NCI-H2107 treated with DMSO at 0.1 percent for 48 hours (cell line): ENCODE results near the gene TMEM231.
"Not testable (repeated sequence)": the region's sequence is repeated elsewhere in the genome, so short reads cannot be mapped to it uniquely, and the experiment has no call there.

Experiments used
- DNase-seq: peaks from one replicate; lab custom pipeline; 2025; ENCODE audit not compliant: unreplicated experiment; lab: John Stamatoyannopoulos, UW

Gene TMEM231

DNA sequence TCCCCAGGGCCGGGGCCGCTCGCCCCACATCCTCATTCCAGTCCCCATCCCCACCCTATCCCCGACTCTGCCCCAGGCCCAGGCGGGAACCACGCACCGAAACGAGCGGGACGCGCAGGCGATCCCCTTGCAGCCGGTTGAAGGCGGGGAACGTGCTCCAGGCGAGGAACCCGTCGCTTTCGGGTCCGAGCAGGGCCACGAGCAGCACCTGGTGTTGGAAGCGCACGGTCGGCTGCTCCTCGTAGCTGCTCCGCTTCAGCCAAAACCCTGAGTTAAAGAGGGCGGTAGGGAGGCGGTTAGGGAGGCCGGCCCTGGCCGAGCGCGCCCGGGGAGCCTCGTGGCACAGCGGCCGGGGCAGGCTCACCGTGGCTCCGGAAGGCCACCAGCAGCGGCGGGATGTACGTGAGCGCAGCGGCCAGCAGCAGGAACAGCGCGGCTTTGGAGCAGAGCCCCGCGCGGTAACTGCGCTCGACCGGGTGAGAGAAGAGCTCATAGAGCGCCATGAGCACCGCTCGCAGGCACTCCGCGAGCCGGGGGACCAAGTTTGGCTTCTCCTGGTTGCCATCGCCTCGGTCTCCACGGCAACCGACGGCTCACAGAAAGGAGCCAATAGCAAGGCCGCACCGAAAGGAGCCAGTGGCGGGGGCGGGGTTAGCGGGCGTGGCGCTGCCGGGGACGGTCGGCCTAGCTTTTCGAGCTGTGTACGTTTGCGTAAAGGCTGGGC, at the start of gene TMEM231:
Gene TMEM231, minus strand, starts transcription at position 546 of the 724 bp plus-strand sequence. Its CDS starts 43 bp downstream, at position 503.
- peak; percentile 77 for DNase-seq

DNA sequence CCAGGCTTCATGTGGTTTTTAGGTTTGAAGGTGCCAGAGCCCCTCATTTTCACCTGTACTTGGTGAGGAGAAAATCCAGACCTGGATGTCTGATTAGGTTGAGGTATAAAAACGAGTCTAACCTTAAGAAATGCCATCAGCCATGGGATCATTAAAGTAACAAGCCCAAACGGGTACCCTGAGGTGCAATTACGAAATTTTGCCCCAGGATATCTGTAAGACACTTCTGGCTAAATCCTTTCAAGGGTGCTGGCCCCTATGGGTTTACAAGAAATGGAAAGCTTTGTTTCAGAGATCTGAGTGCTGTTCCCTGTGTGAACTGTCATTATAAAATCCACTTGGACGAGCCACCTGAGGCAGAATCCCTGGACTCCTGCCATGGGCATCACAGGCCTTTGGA, 47.2 kb upstream of the TMEM231 start:
- no peak for DNase-seq

- DNase-seq = no peak
Observed at GRCh38 chr16:75599452-75600277, 43.6 kb upstream of the TMEM231 start.

GRCh38 chr16:75593825-75594820, 38.1 kb upstream of the TMEM231 start:
- DNase-seq = peak; percentile 79

- DNase-seq = no peak
Observed at GRCh38 chr16:75593308-75593707, 37.3 kb upstream of the TMEM231 start.

- not testable (repeated sequence) for DNase-seq
Observed at GRCh38 chr16:75591927-75592326, 35.9 kb upstream of the TMEM231 start.

GRCh38 chr16:75590920-75591843, 35.1 kb upstream of the TMEM231 start:
- no peak for DNase-seq

DNA sequence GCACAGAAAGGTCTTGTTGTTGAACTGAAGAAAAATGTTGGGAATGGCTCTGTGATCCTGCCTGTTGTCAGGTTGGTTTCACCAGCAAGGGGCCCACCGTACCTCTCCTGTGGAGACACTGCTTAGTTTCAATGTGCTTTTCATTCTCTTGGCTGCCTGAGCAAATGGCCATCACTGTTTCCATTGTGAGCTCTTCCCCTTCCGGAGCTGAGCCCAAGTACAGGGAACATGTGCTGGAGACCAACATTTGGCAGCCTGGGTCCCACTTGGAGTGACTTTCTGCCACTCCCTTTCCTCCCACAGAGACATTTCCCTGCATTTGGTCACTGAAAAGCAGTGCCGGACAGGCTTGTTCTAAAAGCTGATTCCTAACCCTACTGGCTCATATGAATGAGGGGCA, 33.3 kb upstream of the TMEM231 start:
- DNase-seq = no peak

GRCh38 chr16:75588716-75589115, 32.7 kb upstream of the TMEM231 start:
- DNase-seq = no peak

- DNase-seq = no peak
Observed at GRCh38 chr16:75584108-75584507, 28.1 kb upstream of the TMEM231 start.

DNA sequence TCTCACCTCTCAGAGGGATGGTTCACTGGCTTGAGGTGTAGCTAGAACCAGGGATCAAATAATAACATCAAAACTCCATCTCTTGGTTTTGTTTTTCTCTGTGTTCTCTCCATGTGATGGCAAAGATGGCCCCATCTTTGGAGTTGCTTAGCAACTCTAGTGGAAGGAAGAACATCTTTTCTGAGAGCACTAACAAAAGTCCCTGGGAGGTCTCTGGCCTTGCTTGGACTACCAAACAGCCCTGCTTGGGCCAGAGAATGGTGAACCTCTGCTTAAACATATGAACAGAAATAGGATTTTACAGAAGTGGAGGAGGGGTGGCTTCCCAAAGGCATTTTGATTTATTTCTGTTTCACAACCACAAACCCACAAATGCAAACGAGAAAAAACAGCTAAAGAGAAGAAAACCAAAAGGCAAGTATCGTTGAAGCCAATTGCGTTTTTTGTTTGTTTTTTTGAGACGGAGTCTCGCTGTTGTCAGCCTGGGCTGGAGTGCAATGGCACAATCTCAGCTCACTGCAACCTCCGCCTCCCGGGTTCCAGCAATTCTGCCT, 23.3 kb upstream of the TMEM231 start:
- no peak for DNase-seq

GRCh38 chr16:75578725-75579124, 22.7 kb upstream of the TMEM231 start:
- no peak for DNase-seq

DNA sequence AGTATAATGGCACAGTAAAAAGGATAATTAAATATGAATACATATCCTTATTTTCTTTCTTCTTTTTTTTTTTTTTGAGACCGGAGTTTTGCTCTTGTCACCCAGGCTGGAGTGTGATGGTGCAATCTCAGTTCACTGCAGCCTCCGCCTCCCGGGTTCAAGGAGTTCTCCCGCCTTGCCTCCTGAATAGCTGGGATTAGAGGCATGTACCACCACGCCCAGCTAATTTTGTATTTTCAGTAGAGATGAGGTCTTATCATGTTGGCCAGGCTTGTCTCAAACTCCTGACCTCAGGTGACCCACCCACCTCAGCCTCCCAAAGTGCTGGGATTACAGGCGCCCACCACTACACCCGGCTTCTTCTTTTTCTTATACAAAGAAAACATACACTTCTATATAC, 22.2 kb upstream of the TMEM231 start:
- DNase-seq = no peak

DNA sequence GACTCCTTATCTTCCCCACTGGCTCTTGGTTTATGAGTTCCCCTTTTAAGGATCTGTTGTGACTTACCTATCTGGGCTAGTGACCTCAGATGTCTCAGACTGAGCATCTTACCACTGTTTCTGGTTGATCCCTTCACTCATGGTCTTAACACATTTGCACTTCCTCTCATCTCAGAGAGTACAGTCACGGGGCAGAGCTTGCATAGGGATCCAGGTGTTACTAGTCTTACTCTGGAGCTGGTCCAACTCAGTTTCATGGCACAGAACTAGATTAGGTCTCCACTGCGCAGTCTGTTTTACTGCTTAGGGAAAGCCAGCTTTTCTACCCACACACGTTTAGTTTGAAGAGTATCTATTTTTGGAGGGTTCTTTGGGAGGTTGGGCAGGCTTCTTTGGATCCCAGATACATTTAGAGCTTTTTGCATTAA, 20.3 kb upstream of the TMEM231 start:
- DNase-seq = no peak

DNA sequence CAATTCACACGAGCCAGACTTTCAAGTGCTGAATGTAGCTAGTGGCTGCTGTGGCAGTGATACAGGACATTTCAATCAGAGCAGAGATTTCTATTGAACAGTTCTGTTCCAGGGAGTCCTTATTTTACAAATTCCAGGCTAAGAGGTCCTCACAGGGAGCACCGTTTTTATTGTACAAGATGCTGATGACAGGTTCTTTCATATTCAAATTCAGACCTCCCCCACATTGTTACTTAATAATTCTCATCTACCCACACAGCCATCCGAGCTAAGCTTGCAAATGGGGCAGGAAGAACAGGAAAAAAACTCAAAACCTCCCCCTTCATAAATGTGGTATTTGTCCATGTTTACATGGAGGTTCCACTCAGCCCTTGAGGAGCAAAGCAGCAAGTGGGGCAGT, 19.9 kb upstream of the TMEM231 start:
- no peak for DNase-seq

DNA sequence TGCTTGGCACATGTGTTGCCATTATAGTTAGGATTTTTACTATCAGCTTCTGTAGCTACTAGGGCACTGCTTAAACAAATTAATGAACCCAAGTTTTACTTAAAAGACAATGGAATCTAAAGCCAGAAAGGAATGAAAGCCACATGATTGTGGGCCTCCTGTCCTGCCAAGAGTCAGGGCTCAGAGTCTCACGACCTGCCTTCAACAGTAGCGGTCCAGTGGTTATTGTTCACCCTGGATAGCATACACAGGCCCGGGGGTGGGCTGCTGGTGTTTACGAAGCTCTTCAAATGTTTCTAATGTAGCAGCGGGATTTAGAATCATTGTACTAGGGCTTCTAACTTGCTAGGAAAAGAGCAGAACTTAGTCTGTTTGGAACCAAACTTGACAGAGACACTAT, 17.9 kb upstream of the TMEM231 start:
- DNase-seq = no peak

- DNase-seq = no peak
Observed at GRCh38 chr16:75572864-75573542, 17.0 kb upstream of the TMEM231 start.

DNA sequence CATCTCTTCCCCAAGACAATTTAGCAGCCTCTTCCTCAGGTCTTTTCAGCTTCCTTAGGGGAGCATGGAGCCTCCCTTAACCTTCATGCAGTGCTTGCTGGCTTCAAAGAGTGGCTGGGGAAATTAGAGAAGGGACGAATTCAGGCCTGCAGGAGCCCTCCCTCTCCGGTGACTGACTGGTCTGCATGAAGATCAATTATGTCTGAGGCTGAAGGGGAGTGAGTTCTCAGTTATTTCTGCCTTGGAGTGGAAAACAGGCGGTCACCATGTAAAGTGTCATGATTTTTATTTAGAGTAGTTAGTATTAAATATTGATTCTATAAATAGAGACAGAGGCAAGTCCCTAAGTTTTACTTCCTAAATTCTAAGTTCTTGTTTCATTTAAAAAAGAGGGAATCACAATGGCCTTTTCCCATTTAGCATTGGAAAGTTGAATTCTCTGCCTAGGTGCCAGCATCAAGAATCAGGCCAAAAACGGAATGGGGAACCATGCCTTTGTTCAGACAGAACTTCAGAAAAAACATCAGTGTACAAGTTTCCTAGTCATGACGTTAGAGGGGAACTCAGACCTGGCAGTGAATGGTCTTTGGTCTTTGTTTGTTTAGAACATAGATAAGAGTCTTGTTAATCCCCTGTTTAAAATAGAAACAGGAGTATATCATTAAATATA, 14.5 kb upstream of the TMEM231 start:
- no peak for DNase-seq

DNA sequence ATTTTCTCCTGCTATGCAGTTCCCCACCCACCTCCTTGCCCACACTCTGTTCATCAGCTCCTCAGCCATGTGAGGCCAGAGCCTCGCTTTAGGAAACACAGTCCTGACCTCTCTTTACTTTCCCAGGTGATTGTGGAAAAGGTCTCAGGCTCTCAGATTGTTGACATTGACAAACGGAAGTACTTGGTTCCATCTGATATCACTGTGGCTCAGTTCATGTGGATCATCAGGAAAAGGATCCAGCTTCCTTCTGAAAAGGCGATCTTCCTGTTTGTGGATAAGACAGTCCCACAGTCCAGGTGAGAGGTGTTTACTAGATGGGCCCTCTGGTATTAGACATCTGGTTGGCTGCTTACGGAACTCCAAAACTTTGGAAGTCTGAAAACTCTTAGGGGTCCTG, 11.9 kb upstream of the TMEM231 start:
- no peak for DNase-seq
